Mucosa of descending colon (tissue), 3 donors: Measurements from ENCODE around the gene PBX1. TPM values are rescaled to one million over a fixed set of nuclear protein-coding genes. Genes with fewer than 3 reads are reported as not detected.

ENCODE experiments used
- ATAC-seq: fragments of 200-7000 bp; cut with Tn5 transposase; one replicate; pipeline ENCODE4 v1.9.1; 2020; ENCODE audit warnings: mild to moderate bottlenecking, moderate library complexity
- DNase-seq, 3 donors: peaks; one replicate each; pipeline ENCODE4 v3.0.0-alpha.2; 2020
- H3K36me3 ChIP-seq: fragments of 200-600 bp; one replicate; pipeline ENCODE4 v1.8.0; 2021; ENCODE audit warnings: low read depth, mild to moderate bottlenecking
- H3K4me1 ChIP-seq: fragments of 200-600 bp; one replicate; pipeline ENCODE4 v1.8.0; 2021; ENCODE audit warnings: low read depth, mild to moderate bottlenecking
- H3K4me3 ChIP-seq: fragments of 200-600 bp; one replicate; pipeline ENCODE4 v1.8.0; 2021; ENCODE audit warnings: mild to moderate bottlenecking
- H3K9me3 ChIP-seq: fragments of 200-600 bp; one replicate; pipeline ENCODE4 v1.8.0; 2021; ENCODE audit warnings: mild to moderate bottlenecking
- CTCF ChIP-seq: fragments of 200-600 bp; IDR thresholded peaks from one replicate; pipeline ENCODE4 v1.8.0; 2022; ENCODE audit warnings: antibody characterized with exemption, mild to moderate bottlenecking
- intact Hi-C, 2 donors: fragments of 100-400 bp; cut with DNase I in 1 of 2; cut with micrococcal nuclease in 1 of 2; formaldehyde crosslinking; loops; one replicate each; pipeline versions ENCODE4 v1.11.0 to v1.11.1; 2022; cut with DNase I, micrococcal nuclease
- total RNA-seq, 3 donors: library from RNA; stranded (reverse); fragmentation: NEBNext Ultra II Directional in 2 of 3; extraction: Animal tissue kit (Norgen Biotek cat#: 25700) in 2 of 3; gene quantifications; one replicate each; pipeline versions ENCODE4 v1.2.1 to v1.2.4, GENCODE V29; 2021 to 2023
- donor health status: DM: no; HTN: no; CAD: no; lungs with moderate emphysema.
- donor health status: DM: no; HTN: no; CAD: no.
- donor health status: DM: no; HTN: yes; CAD: no.

Gene PBX1
- total RNA-seq, 3 donors from 2014 or later = 52.6 to 182 (median 82.8) TPM

- no peak for TF ChIP-seq CTCF
- H3K36me3 ChIP-seq = no peaks in the 10 kb centered on the region
- H3K9me3 ChIP-seq = no peaks in the 10 kb centered on the region
- DNase-seq (no peak), ATAC-seq (peak; percentile 76)
- H3K4me3 ChIP-seq = no peak overlapping the region
- intact Hi-C loops = no loop called here
- H3K4me1 ChIP-seq = no peaks in the 10 kb centered on the region
These were observed 176.5 kb downstream of the PBX1 start for GRCh38 chr1:164735315-164736052.

GRCh38 chr1:164736137-164736536 is 177.2 kb downstream of the PBX1 start:
- no peak overlapping the region for H3K4me3 ChIP-seq
- ATAC-seq = no peak
- H3K9me3 ChIP-seq = no peaks in the 10 kb centered on the region
- TF ChIP-seq CTCF = no peak
- H3K4me1 ChIP-seq = no peaks in the 10 kb centered on the region
- H3K36me3 ChIP-seq = no peaks in the 10 kb centered on the region
- intact Hi-C loops = no loop called here
- no peak for DNase-seq

- intact Hi-C loops = no loop called here
These were observed 180.2 kb downstream of the PBX1 start for GRCh38 chr1:164739189-164739588.

GRCh38 chr1:164740000-164740526 is 181.1 kb downstream of the PBX1 start:
- intact Hi-C loops = no loop called here
- DNase-seq = no peak
- no peak for ATAC-seq

More at GRCh38 chr1:164739189-164739588, 180.2 kb downstream of the PBX1 start:
- no peaks in the 10 kb centered on the region for H3K36me3 ChIP-seq
- ATAC-seq = no peak
- TF ChIP-seq CTCF = no peak
- no peaks in the 10 kb centered on the region for H3K4me1 ChIP-seq
- no peak overlapping the region for H3K4me3 ChIP-seq
- DNase-seq = no peak
- no peaks in the 10 kb centered on the region for H3K9me3 ChIP-seq

GRCh38 chr1:164742745-164743144 is 183.8 kb downstream of the PBX1 start:
- DNase-seq = no peak
- H3K36me3 ChIP-seq = no peaks in the 10 kb centered on the region
- H3K4me3 ChIP-seq = no peak overlapping the region
- no peaks in the 10 kb centered on the region for H3K9me3 ChIP-seq
- intact Hi-C loops = no loop called here
- no peak for ATAC-seq
- no peak for TF ChIP-seq CTCF
- H3K4me1 ChIP-seq = no peaks in the 10 kb centered on the region

More at GRCh38 chr1:164740000-164740526, 181.1 kb downstream of the PBX1 start:
- Histone ChIP-seq H3K36me3 (no peaks in the 10 kb centered on the region), H3K4me3 (no peak overlapping the region), H3K4me1 (no peaks in the 10 kb centered on the region), H3K9me3 (no peaks in the 10 kb centered on the region)
- TF ChIP-seq CTCF = no peak
